Measurements from ENCODE around the gene MACO1. TPM values are rescaled to one million over a fixed set of nuclear protein-coding genes. Genes with fewer than 3 reads are reported as not detected.

MACO1 gene
- total RNA-seq, 1 donor, result 19.9 TPM

- DNase-seq (ENCODE audit: low read depth), result no peak
- no peak for TF ChIP-seq CTCF (IDR thresholded peaks at IDR 0.05; ENCODE audit: insufficient read depth, low read depth, low read length)
Observed at GRCh38 chr1:25538191-25538767, 107.6 kb downstream of the MACO1 start.

GRCh38 chr1:25540750-25541342 is 110.1 kb downstream of the MACO1 start:
- no peak for TF ChIP-seq CTCF (IDR thresholded peaks at IDR 0.05; ENCODE audit: insufficient read depth, low read depth, low read length)
- no peak overlapping the region for H3K4me3 ChIP-seq (ENCODE audit: low read depth, low read length)
- no peak for DNase-seq (ENCODE audit: low read depth)

More at GRCh38 chr1:25538191-25538767, 107.6 kb downstream of the MACO1 start:
- H3K4me3 ChIP-seq (ENCODE audit: low read depth, low read length), result no peak overlapping the region

- no peak overlapping the region for H3K4me3 ChIP-seq (ENCODE audit: low read depth, low read length)
- no peak for TF ChIP-seq CTCF (IDR thresholded peaks at IDR 0.05; ENCODE audit: insufficient read depth, low read depth, low read length)
- no peak for DNase-seq (ENCODE audit: low read depth)
Observed at GRCh38 chr1:25541425-25541824, 110.7 kb downstream of the MACO1 start.

GRCh38 chr1:25541889-25542658 is 111.4 kb downstream of the MACO1 start:
- no peak for DNase-seq (ENCODE audit: low read depth)
- H3K4me3 ChIP-seq (ENCODE audit: low read depth, low read length), result no peak overlapping the region
- TF ChIP-seq CTCF (IDR thresholded peaks at IDR 0.05; ENCODE audit: insufficient read depth, low read depth, low read length), result no peak

GRCh38 chr1:25543005-25543424 is 112.3 kb downstream of the MACO1 start:
- DNase-seq (ENCODE audit: low read depth), result no peak
- peak overlapping the region; percentile 43 for H3K4me3 ChIP-seq (ENCODE audit: low read depth, low read length)
- TF ChIP-seq CTCF (IDR thresholded peaks at IDR 0.05; ENCODE audit: insufficient read depth, low read depth, low read length), result no peak

- peak; percentile 71 for DNase-seq (ENCODE audit: low read depth)
- peak within 1 kb of the TSS; percentile 81 for H3K4me3 ChIP-seq (ENCODE audit: low read depth, low read length)
- TF ChIP-seq CTCF (IDR thresholded peaks at IDR 0.05; ENCODE audit: insufficient read depth, low read depth, low read length), result no peak
Observed at GRCh38 chr1:25543425-25544242, 112.9 kb downstream of the MACO1 start, which contains the start of gene LDLRAP1. TSS of gene LDLRAP1 (plus strand) at chr1:25543606. CDS start at chr1:25543699, 93 bp downstream.

All from fibroblast of villous mesenchyme (primary cell).